Lung (tissue), 12 donors: ENCODE data around the gene FOXK1. TPM values are rescaled to one million over a fixed set of nuclear protein-coding genes. Genes with fewer than 3 reads are reported as not detected.

Source experiments
- ATAC-seq: fragments of 200-7000 bp; cut with Tn5 transposase; one replicate; pipeline ENCODE4 v1.9.1; 2020; ENCODE audit warnings: moderate number of reproducible peaks; ENCODE audit not compliant: insufficient read depth, low FRiP score
- DNase-seq, 3 donors: peaks; one replicate each; pipeline ENCODE4 v3.0.0-alpha.2; 2013 to 2017
- H3K27ac ChIP-seq, 2 donors: one replicate each; pipeline ENCODE4 v1.5.1; 2013; ENCODE audit warnings: mild to moderate bottlenecking in 2 of 2, moderate library complexity in 2 of 2, control low read depth in 1 of 2, inconsistent platforms in 1 of 2, low read depth in 1 of 2, low read length in 1 of 2
- H3K27me3 ChIP-seq, 3 donors: one replicate each; pipeline ENCODE4 v1.5.1; 2013; ENCODE audit warnings: low read length in 2 of 3; ENCODE audit not compliant: control insufficient read depth in 3 of 3, insufficient read depth in 3 of 3
- H3K36me3 ChIP-seq, 4 donors: one replicate each; pipeline ENCODE4 v1.5.1; 2013; ENCODE audit warnings: low read length in 4 of 4, mild to moderate bottlenecking in 1 of 4, moderate library complexity in 1 of 4; ENCODE audit not compliant: control insufficient read depth in 4 of 4, insufficient read depth in 4 of 4
- H3K4me1 ChIP-seq, 5 donors: one replicate each; pipeline ENCODE4 v1.5.1; 2013; ENCODE audit warnings: low read length in 5 of 5, mild to moderate bottlenecking in 2 of 5, moderate library complexity in 1 of 5; ENCODE audit not compliant: control insufficient read depth in 5 of 5, insufficient read depth in 5 of 5
- H3K4me3 ChIP-seq: one replicate; pipeline ENCODE4 v1.5.1; 2013; ENCODE audit warnings: mild to moderate bottlenecking, control low read depth, moderate library complexity
- H3K9ac ChIP-seq, 2 donors: one replicate each; pipeline ENCODE4 v1.5.1; 2013; ENCODE audit warnings: low read length in 2 of 2, control low read depth in 1 of 2; ENCODE audit not compliant: insufficient read depth in 1 of 2
- H3K9me3 ChIP-seq, 4 donors: one replicate each; pipeline ENCODE4 v1.5.1; 2013; ENCODE audit warnings: low read length in 3 of 4, mild to moderate bottlenecking in 1 of 4, moderate library complexity in 1 of 4; ENCODE audit not compliant: control insufficient read depth in 4 of 4, insufficient read depth in 3 of 4
- CTCF ChIP-seq: IDR thresholded peaks from 2 replicates; pipeline ENCODE4 v1.5.1; 2012; ENCODE audit warnings: mild to moderate bottlenecking; ENCODE audit errors: control extremely low read depth, extremely low read depth
- WGBS, 2 donors: extraction: QIAGEN DNeasy Blood & Tissue Kit; methylation state at CpG; one replicate each; pipeline ENCODE4 v1.1.7; 2013; 5-methylcytosine and 5-hydroxymethylcytosine counted together
- polyA plus RNA-seq, 2 donors: library from polyadenylated mRNA; stranded (reverse); fragments of 200-250 nt; gene quantifications; one replicate each; pipeline ENCODE4 v1.2.1, GENCODE V29; 2013
- total RNA-seq, 2 donors: library from RNA; depleted of rRNA in 1 of 2; stranded (reverse); fragments of >200 nt in 1 of 2; gene quantifications; one replicate each; pipeline ENCODE4 v1.2.1, GENCODE V29; 2014 to 2021
- donor health status: control.
- donor health status: control.
- donor health status: Bipolar disorder and iron deficiency.
- donor health status: healthy.
- donor health status: DM: yes; HTN: yes; CAD: no.

FOXK1 gene
- total and polyA plus RNA-seq, 4 donors, result 6.4 to 36.2 (median 14.3) TPM

GRCh38 chr7:4760952-4761351, 78.9 kb downstream of the FOXK1 start:
- Histone ChIP-seq H3K27ac (no peak overlapping the region), H3K4me1 (no peaks in the 10 kb centered on the region), H3K9me3 (peaks cover 0 to 2% (median 0%) of the 10 kb centered on the region in 4 donors), H3K9ac (no peak overlapping the region), H3K27me3 (no peaks in the 10 kb centered on the region), H3K4me3 (no peak overlapping the region), H3K36me3 (peaks cover 12 to 75% (median 37%) of the 10 kb centered on the region in 4 donors)
- TF ChIP-seq CTCF, result no peak
- ATAC-seq (no peak), DNase-seq (no peak)
- 97% methylated on average over 26 of the region's 26 CpGs for WGBS, 2 donors

- 95% methylated on average over 54 of the region's 54 CpGs for WGBS, 2 donors
- DNase-seq, result no peak
- Histone ChIP-seq H3K4me3 (no peak overlapping the region), H3K36me3 (peaks cover 12 to 71% (median 35%) of the 10 kb centered on the region in 4 donors), H3K9me3 (peaks cover 0 to 2% (median 0%) of the 10 kb centered on the region in 4 donors), H3K9ac (no peak overlapping the region), H3K27me3 (no peaks in the 10 kb centered on the region), H3K27ac (no peak overlapping the region), H3K4me1 (no peaks in the 10 kb centered on the region)
- no peak for ATAC-seq
- no peak for TF ChIP-seq CTCF
These were observed 80.3 kb downstream of the FOXK1 start for GRCh38 chr7:4762121-4763055.

GRCh38 chr7:4763091-4763793, 81.1 kb downstream of the FOXK1 start:
- ATAC-seq (no peak), DNase-seq (no peak)
- Histone ChIP-seq H3K4me3 (no peak overlapping the region), H3K27ac (no peak overlapping the region), H3K9ac (no peak overlapping the region), H3K36me3 (peaks cover 7 to 65% (median 33%) of the 10 kb centered on the region in 4 donors), H3K4me1 (no peaks in the 10 kb centered on the region), H3K27me3 (no peaks in the 10 kb centered on the region), H3K9me3 (peaks cover 0 to 2% (median 0%) of the 10 kb centered on the region in 4 donors)
- TF ChIP-seq CTCF, result no peak
- 95 to 96% methylated on average over 32 of the region's 32 CpGs for WGBS, 2 donors
